HEK293 (cell line): ENCODE measurements around the gene RASA4B.

Experiments
- CTCF ChIA-PET: fragments of 350-600 bp; formaldehyde crosslinking; extraction: SDS; loops from one replicate; lab custom pipeline; 2021; ENCODE audit warnings: antibody characterized with exemption; lab: Yijun Ruan, JAX
- POLR2A ChIA-PET: fragments of 300-600 bp; formaldehyde crosslinking; extraction: SDS; loops from one replicate; lab custom pipeline; 2020; ENCODE audit warnings: antibody characterized with exemption, inconsistent platforms; lab: Yijun Ruan, JAX
- H3K27ac ChIP-seq: fragments of 200-500 bp; sonication (Bioruptor generic); 2 replicates; pipeline ENCODE4 v1.5.1; 2014; ENCODE audit warnings: low read depth, low read length, control low read depth, inconsistent platforms; ENCODE audit errors: extremely low read depth
- H3K36me3 ChIP-seq, 2 experiments: fragments of 200-500 bp in 1 of 2; sonication (Bioruptor generic) in 1 of 2; 1 replicate in 1 of 2; 2 replicates in 1 of 2; pipeline ENCODE4 v1.5.1; 2014 to 2017; ENCODE audit warnings: inconsistent platforms in 2 of 2, low read length in 2 of 2; ENCODE audit not compliant: control insufficient read depth in 2 of 2, insufficient read depth in 1 of 2
- H3K4me1 ChIP-seq: fragments of 200-500 bp; sonication (Bioruptor generic); 2 replicates; pipeline ENCODE4 v1.5.1; 2014; ENCODE audit warnings: mild to moderate bottlenecking, low read length, inconsistent platforms; ENCODE audit not compliant: control insufficient read depth, insufficient read depth
- H3K4me3 ChIP-seq: 2 replicates; pipeline ENCODE4 v1.5.1; 2011; ENCODE audit warnings: low read depth, mild to moderate bottlenecking, control low read depth, low read length, moderate library complexity
- H3K9me3 ChIP-seq: fragments of 200-500 bp; sonication (Bioruptor generic); 2 replicates; pipeline ENCODE4 v1.5.1; 2014; ENCODE audit warnings: low read depth, low read length, inconsistent platforms; ENCODE audit not compliant: control insufficient read depth, insufficient read depth
- CTCF ChIP-seq: fragments of 450-650 bp; formaldehyde crosslinking; IDR thresholded peaks from 2 replicates; pipeline ENCODE4 v1.5.1; 2016; ENCODE audit warnings: missing biosample characterization, missing genetic modification characterization
- EGR2 ChIP-seq: fragments of 450-650 bp; formaldehyde crosslinking; IDR thresholded peaks from 2 replicates; pipeline ENCODE4 v1.5.1; 2016; ENCODE audit warnings: low read depth, missing biosample characterization, missing genetic modification characterization
- GLIS2 ChIP-seq: fragments of 450-650 bp; formaldehyde crosslinking; IDR thresholded peaks from 2 replicates; pipeline ENCODE4 v1.5.1; 2016; ENCODE audit warnings: missing biosample characterization, missing genetic modification characterization
- KLF8 ChIP-seq: fragments of 450-650 bp; formaldehyde crosslinking; IDR thresholded peaks from 2 replicates; pipeline ENCODE4 v1.5.1; 2016; ENCODE audit warnings: missing biosample characterization, missing genetic modification characterization
- ZBTB17 ChIP-seq: fragments of 450-650 bp; formaldehyde crosslinking; IDR thresholded peaks from 2 replicates; pipeline ENCODE4 v1.5.1; 2016; ENCODE audit warnings: missing biosample characterization, missing genetic modification characterization
- ZFHX2 ChIP-seq: fragments of 450-650 bp; formaldehyde crosslinking; conservative IDR thresholded peaks from 2 replicates; pipeline ENCODE4 v1.5.1; 2016; ENCODE audit warnings: missing biosample characterization, missing genetic modification characterization
- ZNF114 ChIP-seq: fragments of 450-650 bp; formaldehyde crosslinking; IDR thresholded peaks from 2 replicates; pipeline ENCODE4 v1.5.0; 2017; ENCODE audit warnings: missing biosample characterization, missing genetic modification characterization
- ZNF121 ChIP-seq: fragments of 450-650 bp; formaldehyde crosslinking; IDR thresholded peaks from 2 replicates; pipeline ENCODE4 v1.5.1; 2016; ENCODE audit warnings: missing biosample characterization, missing genetic modification characterization
- ZNF132 ChIP-seq: fragments of 450-650 bp; formaldehyde crosslinking; IDR thresholded peaks from 2 replicates; pipeline ENCODE4 v1.5.1; 2017; ENCODE audit warnings: missing biosample characterization, missing genetic modification characterization, borderline replicate concordance
- ZNF138 ChIP-seq: fragments of 450-650 bp; formaldehyde crosslinking; IDR thresholded peaks from 2 replicates; pipeline ENCODE4 v1.5.1; 2016; ENCODE audit warnings: missing biosample characterization, missing genetic modification characterization, borderline replicate concordance
- ZNF148 ChIP-seq: fragments of 450-650 bp; formaldehyde crosslinking; IDR thresholded peaks from 2 replicates; pipeline ENCODE4 v1.5.0; 2017; ENCODE audit warnings: missing biosample characterization, missing genetic modification characterization, borderline replicate concordance
- ZNF169 ChIP-seq: fragments of 450-650 bp; formaldehyde crosslinking; IDR thresholded peaks from 2 replicates; pipeline ENCODE4 v1.5.1; 2016; ENCODE audit warnings: missing biosample characterization, missing genetic modification characterization
- ZNF174 ChIP-seq: fragments of 450-650 bp; formaldehyde crosslinking; IDR thresholded peaks from 2 replicates; pipeline ENCODE4 v1.5.0; 2017; ENCODE audit warnings: missing biosample characterization, mild to moderate bottlenecking, missing genetic modification characterization
- ZNF175 ChIP-seq: fragments of 450-650 bp; formaldehyde crosslinking; IDR thresholded peaks from 2 replicates; pipeline ENCODE4 v1.5.1; 2016; ENCODE audit warnings: missing biosample characterization, missing genetic modification characterization
- ZNF747 ChIP-seq: fragments of 450-650 bp; formaldehyde crosslinking; IDR thresholded peaks from 2 replicates; pipeline ENCODE4 v1.5.1; 2016; ENCODE audit warnings: missing biosample characterization, missing genetic modification characterization
- TF ChIP-seq, protein P1 (sequence below): fragments of 450-650 bp; formaldehyde crosslinking; IDR thresholded peaks from 2 replicates; pipeline ENCODE4 v1.5.1; 2016; ENCODE audit warnings: missing biosample characterization, missing genetic modification characterization
- TF ChIP-seq, protein P2 (sequence below): fragments of 450-650 bp; formaldehyde crosslinking; IDR thresholded peaks from 2 replicates; pipeline ENCODE4 v1.5.1; 2017; ENCODE audit warnings: missing biosample characterization, missing genetic modification characterization

The RASA4B gene

GRCh38 chr7:102452451-102452850 lies 65.1 kb downstream of the RASA4B start:
- POLR2A ChIA-PET: no interaction called here
- CTCF ChIA-PET: interaction anchor here (2.0 kb wide), 1 partner anchor 48 kb away, joined by 9 read pairs; no protein-coding TSS in a partner anchor
- H3K4me1 ChIP-seq: peaks cover 3% of the 10 kb centered on the region; the same call in 1 of the 2 replicates
- H3K4me3 ChIP-seq: no peak overlapping the region
- H3K27ac ChIP-seq: no peak overlapping the region
- H3K36me3 ChIP-seq: peaks cover 5 to 9% of the 10 kb centered on the region in 2 experiments; a peak in 2 of 3 replicates
- H3K9me3 ChIP-seq: no peaks in the 10 kb centered on the region
- TF ChIP-seq ZNF121 (tag by site-specific recombination): peak; percentile 98
- TF ChIP-seq ZNF114: no peak
- no peak for TF ChIP-seq ZNF174

GRCh38 chr7:102451371-102452054 lies 66.1 kb downstream of the RASA4B start:
- TF ChIP-seq, protein P1, sequence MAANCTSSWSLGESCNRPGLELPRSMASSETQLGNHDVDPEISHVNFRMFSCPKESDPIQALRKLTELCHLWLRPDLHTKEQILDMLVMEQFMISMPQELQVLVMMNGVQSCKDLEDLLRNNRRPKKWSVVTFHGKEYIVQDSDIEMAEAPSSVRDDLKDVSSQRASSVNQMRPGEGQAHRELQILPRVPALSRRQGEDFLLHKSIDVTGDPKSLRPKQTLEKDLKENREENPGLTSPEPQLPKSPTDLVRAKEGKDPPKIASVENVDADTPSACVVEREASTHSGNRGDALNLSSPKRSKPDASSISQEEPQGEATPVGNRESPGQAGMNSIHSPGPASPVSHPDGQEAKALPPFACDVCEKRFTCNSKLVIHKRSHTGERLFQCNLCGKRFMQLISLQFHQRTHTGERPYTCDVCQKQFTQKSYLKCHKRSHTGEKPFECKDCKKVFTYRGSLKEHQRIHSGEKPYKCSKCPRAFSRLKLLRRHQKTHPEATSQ (tag by site-specific recombination): no peak
- TF ChIP-seq ZNF747 (no peak), ZBTB17 (tag by site-specific recombination) (no peak), KLF8 (tag by site-specific recombination) (no peak), ZNF175 (tag by site-specific recombination) (no peak), ZNF138 (tag by site-specific recombination) (no peak), GLIS2 (tag by site-specific recombination) (no peak), ZNF148 (tag by site-specific recombination) (no peak), ZNF132 (tag by site-specific recombination) (no peak)
- TF ChIP-seq, protein P2, sequence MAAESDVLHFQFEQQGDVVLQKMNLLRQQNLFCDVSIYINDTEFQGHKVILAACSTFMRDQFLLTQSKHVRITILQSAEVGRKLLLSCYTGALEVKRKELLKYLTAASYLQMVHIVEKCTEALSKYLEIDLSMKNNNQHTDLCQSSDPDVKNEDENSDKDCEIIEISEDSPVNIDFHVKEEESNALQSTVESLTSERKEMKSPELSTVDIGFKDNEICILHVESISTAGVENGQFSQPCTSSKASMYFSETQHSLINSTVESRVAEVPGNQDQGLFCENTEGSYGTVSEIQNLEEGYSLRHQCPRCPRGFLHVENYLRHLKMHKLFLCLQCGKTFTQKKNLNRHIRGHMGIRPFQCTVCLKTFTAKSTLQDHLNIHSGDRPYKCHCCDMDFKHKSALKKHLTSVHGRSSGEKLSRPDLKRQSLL (tag by site-specific recombination): no peak
- POLR2A ChIA-PET: no interaction called here
- peaks cover 0 to 14% of the 10 kb centered on the region in 2 experiments; a peak in 2 of 3 replicates for H3K36me3 ChIP-seq
- peaks cover under 1% of the 10 kb centered on the region; the same call in 1 of the 2 replicates for H3K4me1 ChIP-seq
- no peak overlapping the region for H3K27ac ChIP-seq
- H3K9me3 ChIP-seq: no peaks in the 10 kb centered on the region
- no peak overlapping the region for H3K4me3 ChIP-seq
- CTCF ChIA-PET: interaction anchor here (2.0 kb wide), 1 partner anchor 47 kb away, joined by 9 read pairs; no protein-coding TSS in a partner anchor

- no peak for TF ChIP-seq ZNF169 (tag by site-specific recombination)
- peak; percentile 37; the same call in 1 of the 2 replicates for TF ChIP-seq CTCF (tag by site-specific recombination)
- peak; percentile 59; the same call in 1 of the 2 replicates for TF ChIP-seq EGR2 (tag by site-specific recombination)
- peak; percentile 46 for TF ChIP-seq ZFHX2 (tag by site-specific recombination)
- Histone ChIP-seq H3K9me3 (no peaks in the 10 kb centered on the region), H3K27ac (no peak overlapping the region), H3K36me3 (peaks cover 0 to 14% of the 10 kb centered on the region in 2 experiments; a peak in 1 of 3 replicates), H3K4me3 (no peak overlapping the region), H3K4me1 (no peaks in the 10 kb centered on the region)
- ChIA-PET CTCF (no interaction called here), POLR2A (interaction anchor here (1.2 kb wide), 1 partner anchor 10 kb away, joined by 4 read pairs; no protein-coding TSS in a partner anchor)
Observed at GRCh38 chr7:102450242-102450641, 67.3 kb downstream of the RASA4B start.
